HG02981 (cell line): ENCODE measurements around the gene NDUFS7.

Source experiments
- ATAC-seq: cut with Tn5 transposase; IDR thresholded peaks from one replicate; pipeline ENCODE4 v1.9.1; 2021; ENCODE audit warnings: mild to moderate bottlenecking, moderate library complexity; ENCODE audit not compliant: unreplicated experiment

Gene NDUFS7

DNA sequence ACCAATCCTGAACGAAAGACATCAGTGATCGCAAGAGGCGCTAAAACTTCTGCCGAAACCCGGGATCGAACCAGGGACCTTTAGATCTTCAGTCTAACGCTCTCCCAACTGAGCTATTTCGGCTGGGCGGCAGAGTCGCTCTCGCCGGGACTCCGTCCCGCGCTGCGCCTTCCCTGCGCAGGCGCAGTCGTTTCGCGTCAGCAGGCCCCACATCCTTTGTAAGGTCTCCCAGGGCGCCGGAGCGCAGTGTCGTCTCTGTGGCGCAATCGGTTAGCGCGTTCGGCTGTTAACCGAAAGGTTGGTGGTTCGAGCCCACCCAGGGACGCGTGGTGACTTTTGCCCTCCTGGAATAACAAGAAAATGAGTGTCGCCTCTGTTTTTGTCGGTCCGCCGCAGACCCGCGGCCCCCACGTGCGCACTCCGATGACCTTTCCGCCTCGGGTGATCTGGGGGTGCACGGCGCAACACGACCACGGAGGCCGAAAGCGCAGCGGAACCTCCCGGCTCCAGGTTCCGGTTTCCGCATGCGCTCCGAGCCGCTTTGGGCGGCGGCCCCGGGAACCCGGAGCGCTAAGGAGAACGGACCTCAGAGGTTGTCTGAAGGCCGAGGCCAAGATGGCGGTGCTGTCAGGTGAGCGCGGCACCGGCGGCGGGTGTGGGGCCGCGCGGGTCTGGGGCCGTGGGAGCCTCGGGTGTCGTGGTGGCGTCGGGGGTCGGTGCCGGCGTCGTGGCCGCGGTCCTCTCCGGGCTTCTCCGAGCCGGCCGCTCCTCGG is at the start of gene NDUFS7:
TSS of gene NDUFS7 (plus strand) at position 596 of the 773 bp plus-strand sequence. CDS start at position 616, 20 bp downstream.
- peak; percentile 67 for ATAC-seq

GRCh38 chr19:1336079-1336684 is 47.5 kb upstream of the NDUFS7 start:
- ATAC-seq: no peak

GRCh38 chr19:1340681-1341469 is 42.8 kb upstream of the NDUFS7 start:
- no peak for ATAC-seq

DNA sequence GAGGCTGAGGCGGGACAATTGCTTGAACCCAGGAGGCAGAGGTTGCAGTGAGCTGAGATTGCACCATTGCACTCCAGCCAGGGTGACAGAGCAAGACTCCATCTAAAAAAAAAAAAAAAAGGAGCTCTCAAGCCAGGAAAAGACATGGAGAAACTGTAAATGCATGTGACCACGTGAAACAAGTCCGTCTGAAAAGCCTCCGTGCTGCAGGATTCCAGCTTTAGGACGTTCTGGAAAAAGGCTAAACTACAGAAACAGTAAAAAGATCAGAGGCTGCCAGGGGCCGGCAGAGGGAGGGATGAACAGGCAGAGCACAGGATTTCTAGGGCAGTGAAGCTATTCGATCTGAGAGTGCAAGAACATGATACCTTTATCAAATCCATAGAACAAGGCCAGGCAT is 40.7 kb upstream of the NDUFS7 start:
- no peak for ATAC-seq

DNA sequence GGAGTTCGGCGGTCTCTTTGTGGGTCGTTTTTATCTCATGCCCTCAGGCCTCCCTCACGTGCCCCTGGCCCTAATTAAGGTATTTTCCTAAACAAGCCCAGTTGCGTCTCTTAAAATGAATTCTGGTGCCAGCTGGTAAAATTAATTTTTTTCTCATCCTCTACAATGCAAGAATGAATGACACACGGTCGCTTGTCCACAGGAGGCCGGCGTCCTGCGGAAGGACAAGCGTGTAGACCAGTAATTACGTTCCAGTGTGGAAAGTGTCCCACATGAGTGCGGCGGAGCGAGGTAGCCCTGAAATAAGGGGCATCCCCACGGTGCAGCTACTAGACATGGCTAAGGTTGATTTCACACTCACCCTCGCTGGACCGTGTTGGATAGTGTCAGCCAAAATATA is 34.5 kb upstream of the NDUFS7 start:
- no peak for ATAC-seq

DNA sequence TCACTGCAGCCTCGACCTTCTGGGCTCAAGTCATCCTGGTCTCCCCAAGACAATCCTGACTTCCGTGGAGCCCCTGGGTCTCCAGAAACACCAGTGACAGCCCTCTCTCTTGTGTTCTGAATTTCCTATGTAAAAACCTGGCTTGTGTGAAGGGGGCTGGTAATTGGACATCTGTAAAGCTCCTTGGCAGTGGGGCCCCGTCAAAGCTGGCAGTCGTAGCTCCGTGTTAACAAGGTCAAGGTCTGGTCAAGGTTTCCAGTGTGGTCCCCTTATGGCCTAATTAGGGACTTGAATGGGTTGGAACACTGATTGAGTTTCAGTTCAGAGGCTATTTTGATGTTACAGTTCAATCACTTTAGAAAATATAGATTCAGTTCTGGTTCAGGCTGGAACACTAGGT is 32.8 kb upstream of the NDUFS7 start:
- no peak for ATAC-seq

DNA sequence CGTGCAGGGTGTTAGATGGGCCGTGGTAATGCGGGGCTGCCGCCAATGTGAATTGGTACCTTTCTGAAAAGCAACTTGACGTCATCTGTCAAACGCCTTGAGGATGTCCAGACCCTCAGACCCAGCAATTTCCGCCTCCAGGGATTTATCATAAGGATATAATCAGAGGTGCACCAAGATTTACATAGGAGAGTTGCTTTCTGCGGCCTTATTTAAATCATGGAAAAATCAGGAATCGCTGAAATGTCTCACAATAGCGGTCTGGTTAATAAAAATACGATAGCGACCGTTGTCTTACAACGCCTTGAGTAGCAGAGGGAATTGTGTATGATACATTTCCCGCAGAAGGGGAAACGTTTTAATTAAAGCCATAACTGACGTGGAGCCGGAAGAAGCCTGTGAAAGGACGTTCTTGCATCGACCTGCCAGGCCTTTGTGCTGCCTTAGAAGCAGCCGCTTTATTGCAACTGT is 32.3 kb upstream of the NDUFS7 start:
- no peak for ATAC-seq

- no peak for ATAC-seq
Observed at GRCh38 chr19:1353144-1353543, 30.6 kb upstream of the NDUFS7 start.

DNA sequence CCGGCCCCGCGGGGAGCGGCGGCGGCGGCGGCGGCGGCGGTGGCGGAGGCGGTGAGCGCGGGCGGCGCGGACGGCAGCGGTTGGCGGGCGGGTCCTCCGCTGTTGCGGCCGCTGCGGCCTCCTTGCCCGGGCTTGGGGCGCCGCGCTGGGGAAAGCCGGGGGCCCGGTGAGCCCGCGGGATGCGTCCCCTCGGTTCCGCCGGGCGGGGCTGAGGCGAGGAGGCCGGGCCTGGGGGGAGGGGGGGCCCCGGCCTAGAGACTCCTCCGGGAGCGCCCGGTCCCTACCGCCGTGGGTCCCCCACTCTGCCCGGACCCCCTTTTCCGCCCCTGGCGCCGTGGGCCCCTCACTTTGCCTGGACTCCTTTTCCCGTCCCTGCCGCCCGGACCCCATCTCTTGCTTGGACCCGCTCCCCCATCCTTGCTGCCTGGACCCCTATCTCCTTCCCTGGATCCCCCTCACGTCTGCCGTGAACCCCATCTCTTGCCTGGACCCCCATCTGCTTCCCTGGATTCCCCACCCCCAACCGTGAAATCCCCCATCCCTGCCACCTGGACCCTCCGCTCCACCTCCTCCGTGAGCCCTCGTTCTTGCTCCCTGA is 28.6 kb upstream of the NDUFS7 start:
- ATAC-seq: peak; percentile 35

GRCh38 chr19:1355568-1356507 is 27.9 kb upstream of the NDUFS7 start:
- no peak for ATAC-seq

- no peak for ATAC-seq
Observed at GRCh38 chr19:1356508-1356865, 27.2 kb upstream of the NDUFS7 start.

DNA sequence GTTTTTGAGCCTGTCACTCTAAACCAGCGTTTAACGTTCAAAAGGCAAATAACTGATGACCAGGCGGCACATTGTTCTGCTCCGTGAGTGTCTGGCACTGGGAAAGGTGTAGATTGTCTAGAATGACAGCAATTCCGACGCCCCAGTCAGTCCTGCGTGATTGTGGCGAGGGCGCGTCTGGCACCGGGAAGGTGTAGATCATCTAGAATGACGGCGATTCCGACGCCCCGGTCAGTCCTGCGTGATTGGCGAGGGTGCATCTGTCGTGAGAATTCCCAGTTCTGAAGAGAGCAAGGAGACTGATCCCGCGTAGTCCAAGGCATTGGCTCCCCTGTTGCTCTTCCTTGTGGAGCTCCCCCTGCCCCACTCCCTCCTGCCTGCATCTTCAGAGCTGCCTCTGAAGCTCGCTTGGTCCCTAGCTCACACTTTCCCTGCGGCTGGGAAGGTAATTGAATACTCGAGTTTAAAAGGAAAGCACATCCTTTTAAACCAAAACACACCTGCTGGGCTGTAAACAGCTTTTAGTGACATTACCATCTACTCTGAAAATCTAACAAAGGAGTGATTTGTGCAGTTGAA is 26.1 kb upstream of the NDUFS7 start:
- no peak for ATAC-seq

GRCh38 chr19:1360126-1360817 is 23.4 kb upstream of the NDUFS7 start:
- no peak for ATAC-seq

GRCh38 chr19:1360818-1361461 is 22.8 kb upstream of the NDUFS7 start:
- no peak for ATAC-seq

DNA sequence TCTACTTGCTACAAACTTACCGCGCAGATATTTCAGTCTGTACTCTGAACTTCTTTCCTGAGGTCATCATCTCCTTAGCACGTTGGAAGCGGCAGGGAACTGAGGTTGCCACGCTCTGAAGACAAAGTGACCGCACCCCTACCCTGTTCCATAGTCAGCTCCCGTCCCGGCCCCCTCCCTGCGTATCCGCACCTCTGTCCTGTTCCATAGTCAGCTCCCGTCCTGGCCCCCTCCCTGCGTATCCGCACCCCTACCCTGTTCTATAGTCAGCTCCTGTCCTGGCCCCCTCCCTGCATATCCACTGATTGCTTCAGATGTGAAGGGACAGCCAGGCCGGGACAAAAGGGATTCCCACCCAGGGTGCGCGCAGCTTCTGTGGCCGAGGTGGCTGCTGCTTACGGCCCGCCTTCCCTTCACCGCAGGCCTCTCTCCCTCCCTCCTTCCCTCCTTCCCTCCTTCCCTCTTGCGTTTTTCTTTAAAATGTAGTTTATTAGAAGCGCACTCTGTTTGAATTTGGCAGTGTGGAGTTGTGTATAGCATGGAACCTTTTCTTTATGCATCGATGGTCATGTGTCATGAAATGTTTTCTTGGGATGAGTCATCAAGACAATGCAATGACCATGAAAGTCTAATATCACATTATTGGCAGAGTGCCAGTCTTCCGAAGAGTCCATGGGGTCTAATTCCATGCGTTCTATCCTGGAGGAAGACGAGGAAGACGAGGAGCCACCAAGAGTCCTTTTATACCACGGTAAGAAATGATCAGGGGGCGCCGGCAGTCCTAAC is 21.9 kb upstream of the NDUFS7 start:
- no peak for ATAC-seq

GRCh38 chr19:1362387-1363257 is 21.1 kb upstream of the NDUFS7 start:
- ATAC-seq: no peak

- no peak for ATAC-seq
Observed at GRCh38 chr19:1363599-1363998, 20.1 kb upstream of the NDUFS7 start.
